Colon (tissue), 2 donors: ENCODE measurements around the gene SEC14L5.

ENCODE experiments used
- FAIRE-seq: peaks from 2 replicates; lab custom pipeline; 2012; peaks lifted over from hg19 to GRCh38; lab: Jason Lieb, UNC
- donor health status: control.
- donor health status: control.

The SEC14L5 gene

DNA sequence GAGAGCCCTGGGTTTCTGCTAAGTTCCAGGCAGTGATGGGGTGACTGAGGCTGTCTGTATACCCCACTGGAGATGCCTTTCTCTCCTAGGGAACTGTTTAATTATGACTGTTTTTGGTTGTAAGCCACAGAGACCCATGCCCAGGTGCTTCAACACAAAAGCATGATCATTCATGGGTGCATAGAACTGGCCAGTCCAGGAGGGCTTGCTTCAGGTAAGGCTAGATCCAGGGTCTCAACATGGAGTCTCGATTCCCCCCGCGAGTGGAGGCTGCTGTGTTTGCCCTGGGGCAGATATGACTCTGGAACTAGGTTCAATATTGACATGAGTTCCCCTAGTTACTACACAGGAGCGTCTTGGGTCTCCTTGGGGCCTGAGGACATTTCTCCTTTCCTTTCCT is 57.8 kb downstream of the SEC14L5 start:
- no peak for FAIRE-seq

DNA sequence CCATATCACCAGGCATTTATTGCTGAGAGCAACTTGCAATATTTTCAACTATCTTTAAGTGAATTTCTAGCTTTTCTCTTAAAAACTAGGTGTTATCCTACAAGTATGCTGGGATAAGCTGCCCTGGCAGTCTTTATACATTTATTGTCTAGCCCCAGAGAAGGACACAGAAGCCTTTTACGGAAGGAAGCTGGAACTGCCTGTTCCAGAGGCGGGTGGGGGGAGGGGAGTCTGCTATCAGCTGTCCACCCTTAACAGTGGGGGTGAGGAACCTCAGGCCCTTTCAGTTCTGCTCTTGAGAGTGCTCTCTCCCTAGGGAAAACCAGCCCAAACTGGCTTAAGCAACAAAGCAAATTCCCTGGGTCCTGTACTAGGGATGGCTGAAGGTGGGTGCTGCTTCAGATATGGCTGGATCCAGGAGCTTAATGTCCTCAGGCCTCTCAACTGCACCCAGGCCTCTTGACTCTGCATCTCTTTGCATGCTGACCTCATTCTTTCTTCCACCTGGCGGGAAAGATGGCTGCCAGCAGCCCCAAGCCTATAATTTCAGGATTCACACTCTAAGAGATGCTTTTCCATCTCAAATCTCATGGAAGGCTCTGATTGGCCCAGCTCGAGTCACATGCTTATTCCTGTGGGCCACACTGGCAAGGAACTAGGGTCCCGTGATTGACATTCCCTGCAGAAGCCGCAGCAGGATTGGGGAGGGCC is 59.0 kb downstream of the SEC14L5 start:
- FAIRE-seq = no peak

DNA sequence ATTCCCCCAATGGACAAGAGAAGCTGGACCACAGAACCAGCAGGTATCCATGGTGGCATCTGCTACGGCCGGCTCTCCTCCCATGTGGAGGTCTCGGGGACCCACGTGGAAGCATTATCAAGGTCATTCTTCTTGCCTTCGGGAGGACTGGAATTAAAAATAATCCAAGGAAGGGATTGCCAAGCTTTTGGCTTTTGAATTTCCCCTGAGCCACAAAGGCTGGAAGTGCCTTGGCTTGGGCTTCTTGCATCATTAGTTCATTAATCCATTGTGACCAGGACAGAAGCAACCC is 59.5 kb downstream of the SEC14L5 start:
- FAIRE-seq = no peak

DNA sequence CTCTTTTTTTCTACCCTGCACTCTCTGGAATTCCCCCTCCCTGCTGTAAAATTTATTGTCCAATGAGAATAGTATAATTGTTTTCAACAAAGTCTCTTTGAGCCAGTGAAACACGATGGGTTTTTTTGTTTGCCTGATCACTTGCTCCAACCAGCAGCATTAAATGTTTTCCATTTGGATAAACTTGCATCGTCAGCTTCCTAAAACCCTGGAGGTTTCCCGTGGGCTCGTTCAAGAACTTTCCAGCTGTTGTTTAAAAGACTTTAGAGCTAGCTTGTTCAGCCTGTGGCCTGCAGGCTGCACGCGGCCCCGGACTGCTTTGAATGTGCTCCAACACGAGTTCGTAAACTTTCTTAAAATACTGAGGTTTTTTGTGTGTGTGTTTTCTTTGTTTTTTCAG is 60.7 kb downstream of the SEC14L5 start:
- no peak for FAIRE-seq

DNA sequence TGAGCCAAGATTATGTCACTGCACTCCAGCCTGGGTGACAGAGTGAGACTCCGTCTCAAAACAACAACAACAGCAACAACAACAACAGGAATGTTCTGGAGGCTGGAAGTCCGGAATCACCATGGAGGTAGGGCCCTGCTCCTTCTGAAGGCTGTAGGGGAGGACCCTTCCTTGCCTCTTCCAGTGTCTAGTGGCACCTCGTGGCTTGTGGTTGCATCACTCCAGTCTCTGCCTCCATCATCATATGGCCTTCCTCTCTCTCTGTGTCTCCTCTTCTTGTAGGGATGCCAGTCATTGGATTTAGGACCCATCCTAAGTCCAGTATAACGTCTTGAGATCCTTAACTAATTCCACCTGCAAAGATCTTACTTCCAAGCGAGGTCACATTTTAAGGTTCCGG is 61.6 kb downstream of the SEC14L5 start:
- FAIRE-seq = no peak

DNA sequence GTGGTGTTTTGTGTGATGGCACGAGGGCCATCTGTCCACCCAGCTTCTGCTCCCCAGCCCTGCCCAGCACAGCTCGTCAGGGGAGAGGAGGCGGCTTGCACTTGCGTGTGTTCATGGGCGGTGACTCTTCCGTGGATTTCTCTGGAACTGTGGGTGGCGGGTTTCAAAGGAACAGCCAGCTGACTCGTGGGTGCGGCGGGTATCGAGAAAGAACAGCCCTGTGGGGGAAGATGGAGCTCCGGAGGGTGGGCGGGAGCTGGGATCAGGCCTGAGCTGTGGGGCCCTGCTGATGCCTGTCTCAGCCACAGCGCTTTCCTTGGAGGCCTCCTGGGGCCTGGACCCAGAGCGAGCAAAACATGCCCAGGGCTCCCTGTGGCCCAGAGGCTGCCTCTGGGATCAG is 62.4 kb downstream of the SEC14L5 start:
- FAIRE-seq = no peak

DNA sequence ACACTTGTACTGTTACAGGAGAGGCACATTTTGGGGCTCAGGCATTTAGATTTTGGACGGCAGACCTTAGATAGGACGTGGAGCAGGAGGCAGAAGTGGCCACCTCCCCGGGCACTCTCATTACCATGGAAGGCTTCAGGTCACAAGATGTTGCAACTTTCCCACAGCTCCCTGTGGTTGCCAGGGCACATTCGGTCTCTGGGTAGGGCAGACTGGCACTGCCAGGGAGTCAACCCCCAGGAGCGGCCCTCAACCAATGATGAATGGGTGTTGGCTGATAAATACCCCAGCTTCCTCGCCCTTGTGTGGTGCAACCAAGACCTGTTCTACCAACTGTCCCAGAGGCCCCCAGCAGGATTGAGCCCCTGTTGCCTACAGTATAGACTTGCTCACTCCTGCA is 64.4 kb downstream of the SEC14L5 start:
- FAIRE-seq = no peak

DNA sequence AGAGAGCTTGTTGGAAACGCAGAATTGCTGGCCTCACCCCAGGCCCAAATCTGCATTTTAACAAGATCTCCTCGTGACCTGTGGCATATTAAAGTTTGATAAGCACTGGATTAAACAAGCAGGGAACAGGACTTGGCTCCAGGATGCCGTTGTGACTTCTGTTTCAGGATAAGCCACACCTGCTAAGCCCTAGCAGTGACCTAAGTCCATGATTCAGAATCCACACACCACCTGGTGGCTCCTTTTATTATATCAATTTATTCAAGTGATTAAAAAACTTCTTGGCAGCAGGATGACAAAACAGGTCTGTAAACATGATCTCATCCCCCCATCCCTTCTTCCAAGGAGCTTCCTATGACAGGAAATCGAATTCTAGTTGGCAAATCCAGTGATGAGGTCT is 66.5 kb downstream of the SEC14L5 start:
- no peak for FAIRE-seq

DNA sequence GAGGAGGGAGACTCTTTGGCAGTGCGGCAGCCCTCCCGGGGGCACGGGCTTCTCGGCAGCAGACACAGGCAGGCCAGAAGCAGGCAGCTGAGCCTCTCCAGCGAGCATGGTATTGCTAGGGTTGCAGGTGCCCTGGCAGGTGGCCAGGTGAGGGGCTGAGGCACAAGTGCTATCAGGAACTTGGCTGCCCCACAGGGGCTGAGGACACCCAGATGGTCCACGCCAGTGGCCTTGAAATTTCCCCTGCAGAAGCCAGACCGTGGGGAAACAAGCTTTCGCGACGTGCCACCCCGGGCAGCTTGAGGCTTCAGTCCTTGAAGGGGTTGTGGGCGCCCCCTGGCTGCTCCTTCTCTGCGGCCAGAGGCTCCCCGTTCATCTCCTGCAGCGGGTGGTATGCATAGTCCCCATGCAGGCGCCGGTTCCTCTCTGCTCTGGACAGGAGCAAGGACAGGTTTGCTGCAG is 67.1 kb downstream of the SEC14L5 start:
- no peak for FAIRE-seq

DNA sequence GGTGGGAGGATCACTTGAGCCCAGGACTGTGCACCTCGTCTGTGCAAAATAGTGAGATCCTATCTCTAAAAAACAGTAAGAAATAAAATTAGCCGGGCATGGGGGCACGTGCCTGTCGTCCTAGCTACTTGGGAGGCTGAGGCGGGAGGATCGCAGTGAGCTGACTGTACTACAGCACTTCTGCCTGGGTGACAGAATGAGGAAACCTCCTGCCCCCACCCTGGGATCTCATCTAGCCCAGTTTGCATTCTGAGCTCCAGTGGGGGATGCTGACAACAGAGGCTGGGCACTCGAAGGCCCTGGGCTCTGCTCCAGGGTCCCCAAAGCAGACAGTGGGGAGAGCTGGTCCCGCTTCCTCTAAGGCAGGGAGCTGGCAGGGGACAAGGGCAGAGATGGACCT is 68.5 kb downstream of the SEC14L5 start:
- FAIRE-seq = no peak

DNA sequence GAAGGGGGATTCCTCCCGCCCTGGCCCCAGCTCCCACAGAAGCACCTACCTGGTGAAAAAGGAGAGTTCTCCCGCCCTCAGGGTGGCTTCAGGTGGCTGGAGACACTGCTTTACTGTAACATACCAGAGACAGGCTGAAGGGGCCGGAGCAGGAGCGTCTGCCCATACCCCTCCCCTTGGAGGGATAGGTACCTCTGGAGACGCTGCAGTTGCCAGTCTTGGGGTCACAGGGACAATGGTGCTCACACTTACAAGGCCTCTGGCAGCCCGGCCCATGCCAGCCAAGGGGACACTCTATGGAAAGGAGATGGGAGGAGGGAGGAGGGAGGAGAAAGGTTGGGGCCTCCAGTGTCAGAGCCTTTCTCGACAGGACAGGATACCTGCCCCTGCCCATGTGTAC is 69.0 kb downstream of the SEC14L5 start:
- FAIRE-seq = no peak

DNA sequence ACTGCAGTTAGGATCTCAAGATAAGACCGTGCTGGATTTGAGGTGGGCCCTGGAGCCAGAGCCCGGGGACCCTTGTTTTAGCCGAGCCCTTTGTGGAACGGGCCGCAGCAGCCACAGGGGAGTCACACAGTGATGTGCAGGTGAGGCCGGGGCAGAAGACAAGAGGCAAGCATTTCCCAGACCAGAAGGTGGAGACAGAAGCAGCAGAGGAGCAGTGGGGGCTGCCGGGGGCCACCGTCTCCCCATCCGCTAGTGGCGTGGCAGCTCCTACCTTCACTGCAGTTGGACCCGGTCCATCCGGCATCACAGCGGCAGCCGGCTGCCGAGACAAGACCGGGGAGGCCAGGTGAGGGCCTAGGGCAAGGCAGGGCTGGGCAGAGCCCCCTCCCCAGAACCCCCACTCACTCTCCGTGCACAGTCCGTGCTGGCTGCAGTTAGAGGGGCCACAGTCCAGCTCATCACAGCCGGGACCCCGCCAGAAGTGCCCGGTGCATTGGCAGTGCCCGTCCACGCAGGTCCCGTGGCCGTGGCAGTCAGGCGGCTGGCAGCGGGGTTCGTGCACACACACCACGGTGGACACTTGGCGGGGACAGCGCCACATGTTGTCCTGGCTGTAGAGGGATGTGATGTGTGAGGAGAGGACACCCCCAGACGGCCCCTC is 69.6 kb downstream of the SEC14L5 start:
- FAIRE-seq = no peak

DNA sequence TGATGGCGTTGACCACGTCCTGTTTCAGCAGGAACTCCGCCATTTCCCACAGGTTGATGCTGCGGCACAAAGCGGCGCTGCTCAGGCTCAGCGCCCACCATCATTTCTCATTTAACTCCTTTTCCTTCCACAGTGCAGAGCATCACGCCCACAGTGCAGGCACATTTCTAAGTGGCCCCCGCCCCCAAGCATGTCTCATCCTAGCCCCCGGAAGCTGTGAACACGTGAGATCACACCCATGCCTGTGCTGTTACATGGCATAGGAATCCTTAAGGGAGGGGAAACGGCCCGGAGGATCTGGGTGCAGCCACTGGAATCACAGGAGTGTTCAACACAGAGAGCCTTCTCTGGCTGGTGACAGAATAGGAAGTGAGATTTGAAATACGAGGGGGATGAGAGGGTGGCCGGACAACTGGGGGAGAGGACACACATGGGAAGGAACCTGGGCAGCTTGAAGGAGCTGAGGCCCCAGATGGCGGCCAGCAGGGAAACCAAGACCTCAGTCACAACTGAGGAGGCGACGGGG is 70.9 kb downstream of the SEC14L5 start:
- FAIRE-seq = no peak

DNA sequence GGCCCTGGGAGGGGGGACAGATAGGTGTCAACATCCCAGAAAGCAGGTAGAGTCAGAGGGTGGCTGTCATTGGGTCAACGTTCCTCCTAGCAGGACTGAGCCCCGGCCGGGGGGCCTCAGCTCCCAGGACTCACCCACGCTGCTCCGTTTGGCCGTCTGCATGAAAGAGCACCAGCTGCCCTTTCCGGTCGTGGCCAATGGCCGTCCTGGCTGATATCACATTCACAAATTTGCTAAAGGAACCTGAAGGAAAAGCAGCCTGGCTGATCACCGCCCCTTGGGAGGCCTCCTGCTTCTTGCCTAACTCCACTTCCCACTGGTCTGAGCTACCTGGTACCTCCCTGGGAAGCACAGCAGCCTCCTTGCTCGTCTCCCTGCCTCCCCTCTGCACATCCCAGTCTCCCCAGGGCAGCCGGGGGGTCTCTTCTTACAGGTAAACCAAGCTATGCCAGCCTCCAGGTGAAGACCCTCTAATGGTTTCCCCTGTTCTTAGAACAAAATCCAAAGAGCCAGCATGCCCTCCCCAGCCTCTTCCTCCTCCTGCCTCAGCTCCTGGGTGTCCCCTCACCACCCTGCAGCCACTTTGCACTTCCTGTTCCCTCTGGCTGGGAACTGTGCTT is 72.2 kb downstream of the SEC14L5 start:
- FAIRE-seq = no peak

DNA sequence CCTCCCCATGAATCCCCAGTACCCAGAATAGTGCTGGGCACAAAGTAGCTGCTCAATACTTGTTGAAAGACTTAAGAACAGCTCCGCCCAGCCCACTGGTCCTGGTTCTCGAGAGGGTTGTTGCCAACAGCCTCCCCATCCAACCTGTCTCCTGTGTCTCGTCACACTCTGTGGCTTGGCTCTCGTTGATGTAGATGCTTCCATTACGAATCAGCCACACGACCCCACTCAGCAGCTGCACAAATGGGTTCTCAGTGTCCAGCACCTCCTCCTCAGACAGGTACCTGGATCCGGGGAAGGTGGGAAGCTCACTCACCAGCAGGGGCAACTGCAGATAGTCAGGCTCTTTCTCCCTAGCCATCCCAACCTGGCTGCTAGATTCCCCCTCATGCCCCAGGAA is 73.5 kb downstream of the SEC14L5 start:
- FAIRE-seq = no peak

DNA sequence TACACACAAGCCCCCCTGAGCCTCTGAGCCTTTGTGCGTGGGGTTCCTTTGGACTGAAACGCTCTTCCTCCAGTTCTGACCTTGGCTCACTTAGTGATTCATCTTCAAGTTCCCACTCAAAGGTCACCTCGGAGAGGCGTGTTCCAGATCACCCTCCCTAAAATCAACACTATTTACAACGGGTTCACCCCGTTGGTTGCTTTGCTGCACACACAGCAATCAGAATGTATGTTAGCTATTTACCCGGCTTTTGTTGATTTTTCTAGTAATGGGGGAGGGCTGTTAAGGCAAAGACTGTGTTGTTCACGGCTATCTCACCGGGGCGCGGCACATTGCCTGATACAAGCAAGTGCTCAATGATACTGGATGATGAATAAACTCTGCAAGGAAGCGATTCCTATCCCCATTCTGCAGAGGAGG is 74.6 kb downstream of the SEC14L5 start:
- no peak for FAIRE-seq

DNA sequence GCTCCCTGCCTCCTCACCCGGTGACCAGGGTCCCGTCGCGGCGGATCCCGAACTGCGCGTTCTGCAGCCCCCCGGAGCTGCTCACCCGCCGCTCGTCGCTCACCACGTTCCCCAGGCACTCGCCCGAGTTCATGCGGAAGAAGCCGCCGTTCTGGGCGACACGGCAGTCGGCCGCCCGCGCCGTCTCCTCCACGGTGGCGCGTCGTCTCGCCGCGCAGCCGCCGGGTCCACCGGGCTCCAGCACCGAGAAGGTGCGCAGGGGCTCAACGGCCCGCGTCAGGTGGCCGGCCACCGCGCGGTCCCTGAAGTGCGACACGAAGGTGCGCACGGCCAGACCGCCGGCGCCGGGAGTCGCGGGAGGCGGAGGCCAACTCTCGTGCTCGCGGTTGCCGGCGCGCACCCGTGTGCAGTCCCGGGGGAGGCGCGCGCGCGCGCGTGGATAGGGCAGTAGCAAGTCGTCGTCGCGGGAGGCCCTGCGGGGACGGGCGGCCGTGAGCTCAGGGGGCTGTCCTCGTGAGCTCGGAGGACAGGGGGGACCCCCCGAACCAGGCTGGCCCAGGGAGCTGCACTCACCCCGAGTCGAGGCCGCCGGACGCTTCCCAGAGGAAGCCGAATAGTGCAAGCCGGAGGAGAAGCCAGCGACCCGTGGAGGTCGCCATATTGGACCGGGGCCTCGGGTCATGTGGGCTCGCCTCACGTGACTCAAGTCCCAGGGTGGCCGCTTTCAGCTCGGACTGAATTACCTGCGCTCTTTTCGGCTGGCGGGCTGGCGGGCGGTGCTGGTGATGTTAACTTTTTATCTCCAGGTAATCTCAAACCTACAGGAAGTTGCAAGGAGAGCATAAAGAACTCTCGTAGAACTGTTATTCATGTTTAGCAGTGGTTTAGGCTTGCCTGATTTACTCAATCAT is 75.4 kb downstream of the SEC14L5 start, which contains the start of gene NAGPA:
Gene NAGPA (minus strand): TSS at position 680 of the 911 bp plus-strand sequence. CDS start 21 bp downstream, at position 659.
- no peak for FAIRE-seq

DNA sequence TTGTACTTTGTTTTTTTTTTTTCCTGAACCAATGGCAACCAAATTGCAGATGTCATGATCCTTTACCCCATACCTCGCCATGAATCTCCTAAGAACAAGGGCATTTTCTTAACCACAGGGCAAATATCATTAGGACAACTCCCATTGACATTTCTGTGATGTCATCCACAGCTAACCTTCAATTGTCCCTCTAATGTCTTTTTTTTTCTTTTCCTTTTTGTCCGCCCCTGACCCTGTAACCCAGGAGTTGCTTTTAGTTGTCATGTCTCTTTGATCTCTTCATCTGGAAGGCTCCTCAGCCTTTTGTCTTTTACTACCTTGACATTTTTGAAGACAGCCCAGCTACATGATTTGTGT is 76.0 kb downstream of the SEC14L5 start:
- FAIRE-seq = no peak

DNA sequence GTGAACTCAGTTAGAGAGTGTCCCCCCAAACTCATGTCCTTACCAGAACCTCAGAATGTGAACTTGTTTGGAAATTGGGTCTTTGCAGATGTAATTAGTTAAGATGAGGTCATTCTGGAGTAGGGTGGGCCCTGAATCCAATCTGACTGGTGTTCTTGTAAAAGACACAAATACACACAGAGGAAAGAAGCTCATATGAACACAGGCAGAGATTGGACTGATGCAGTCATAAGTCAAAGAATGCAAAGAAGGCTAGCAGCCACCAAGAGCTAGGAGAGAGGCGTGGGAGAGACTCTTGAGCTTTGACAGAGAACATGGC is 77.7 kb downstream of the SEC14L5 start:
- no peak for FAIRE-seq

DNA sequence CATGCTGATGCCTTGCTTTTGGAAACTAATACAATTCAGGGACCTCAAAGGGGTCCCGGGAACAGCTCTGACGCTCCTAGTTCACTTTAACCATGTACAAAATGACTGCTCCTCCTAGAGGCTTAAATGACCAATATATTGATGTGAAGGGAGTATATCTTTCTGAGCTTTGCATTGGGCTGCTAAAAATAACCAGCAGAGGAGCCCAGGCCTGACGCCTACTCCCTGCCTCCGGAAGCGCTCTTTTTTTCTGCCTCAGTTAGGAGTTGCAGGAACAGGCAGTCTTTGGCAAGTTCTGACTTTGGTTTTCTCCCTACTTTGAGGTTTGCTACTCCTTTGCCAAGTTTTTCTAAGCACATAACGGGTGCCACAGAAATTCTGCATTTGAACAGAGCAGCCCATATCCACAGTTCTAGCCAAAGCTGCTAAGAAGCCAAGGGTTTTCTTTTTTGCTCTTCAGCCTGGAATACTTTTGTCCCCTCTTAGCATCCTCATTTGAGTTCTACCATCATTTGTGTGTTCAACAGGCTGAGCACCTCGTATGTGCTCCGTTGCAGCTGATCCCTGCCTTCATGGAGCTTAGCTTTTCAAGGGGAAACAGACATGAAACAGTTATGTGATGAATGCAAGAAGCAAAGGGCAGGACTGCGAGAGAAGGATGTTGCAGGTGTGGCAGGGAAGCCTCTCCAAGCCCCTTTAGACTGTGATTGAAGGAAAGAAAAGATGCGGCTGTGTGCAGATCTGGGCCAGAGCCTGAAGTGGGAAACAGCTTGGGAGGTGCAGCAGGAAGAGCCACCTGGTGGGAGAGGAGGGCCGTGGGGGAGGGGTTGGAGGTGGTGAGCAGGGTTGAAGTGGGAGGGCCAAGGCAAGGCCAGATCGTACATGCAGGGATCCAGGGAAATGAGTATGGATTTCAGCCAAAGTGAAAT is 78.4 kb downstream of the SEC14L5 start:
- FAIRE-seq = no peak

DNA sequence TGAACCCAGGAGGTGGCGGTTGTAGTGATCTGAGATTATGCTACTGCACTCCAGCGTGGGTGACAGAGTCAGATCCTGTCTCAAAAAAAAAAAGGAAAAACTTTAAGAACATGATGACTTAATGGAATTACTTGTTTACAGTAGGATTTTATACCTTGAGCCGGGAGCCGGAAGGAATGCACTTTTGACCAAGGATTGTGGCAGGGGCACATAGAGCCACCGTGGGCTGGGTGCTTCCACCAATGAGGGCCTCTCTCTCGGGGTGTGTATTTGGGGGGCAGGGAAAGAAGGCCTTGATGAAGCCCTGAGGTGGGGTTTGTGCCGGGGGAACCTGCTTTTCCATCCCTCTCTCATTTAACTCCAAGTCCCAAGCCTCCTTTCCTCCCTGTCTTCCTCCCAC is 82.3 kb downstream of the SEC14L5 start:
- FAIRE-seq = no peak
